ENCODE measurements around the gene GPC6. TPM values are rescaled to one million over a fixed set of nuclear protein-coding genes. Genes with fewer than 3 reads are reported as not detected.

Gene GPC6
- total and polyA plus RNA-seq, 9 of the 15 experiments (the other 6 are each of a cell fraction or from before 2014, with no cell fraction given): under 0.01 to 0.20 (median 0.01) TPM; not detected in 4

DNA sequence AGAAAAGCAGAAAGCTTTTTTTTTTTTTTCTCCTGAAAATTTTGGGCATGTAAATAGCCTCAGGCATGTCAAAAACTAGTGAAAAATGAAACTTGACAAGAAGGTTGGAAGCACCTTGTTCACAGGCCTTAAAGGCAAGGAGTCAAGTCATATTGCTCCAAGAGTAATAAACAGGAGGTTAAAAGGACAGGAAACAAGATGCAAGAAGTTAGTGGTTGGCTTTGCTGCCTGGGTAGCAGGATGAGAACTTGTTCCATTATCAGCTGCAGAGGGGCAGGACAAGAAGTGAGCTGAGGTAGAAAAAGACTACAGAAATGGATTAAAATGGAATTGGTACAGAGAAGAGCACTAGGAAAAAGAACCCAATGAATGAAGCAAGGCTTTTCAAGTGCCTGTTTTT lies 1010.3 kb downstream of the GPC6 start:
- POLR2A ChIA-PET: no interaction called here
- Histone ChIP-seq H2AFZ (ENCODE audit: low read depth, low read length) (no peak overlapping the region), H3K27me3 (ENCODE audit: control insufficient read depth in 2 of 2, insufficient read depth in 2 of 2, low read length in 2 of 2) (no peaks in the 10 kb centered on the region), H3K36me3 (ENCODE audit: control insufficient read depth, insufficient read depth, low read length) (no peaks in the 10 kb centered on the region), H3K4me3 (no peak overlapping the region), H3K79me2 (ENCODE audit: control insufficient read depth, insufficient read depth, low read length) (no peaks in the 10 kb centered on the region), H3K9me3 (replicated peaks; ENCODE audit: control insufficient read depth, insufficient read depth, low read depth, low read length) (no peaks in the 10 kb centered on the region), H3K9ac (ENCODE audit: insufficient read depth in 1 of 2, low read depth in 2 of 2, low read length in 2 of 2) (no peak overlapping the region), H3K4me1 (replicated peaks in 1 of 2; ENCODE audit: control insufficient read depth in 2 of 2, insufficient read depth in 2 of 2, low read length in 2 of 2) (no peaks in the 10 kb centered on the region), H4K20me1 (replicated peaks; ENCODE audit: control insufficient read depth, insufficient read depth, low read length) (no peaks in the 10 kb centered on the region), H3K9me1 (ENCODE audit: control insufficient read depth, insufficient read depth, low read length) (no peaks in the 10 kb centered on the region), H3K4me2 (ENCODE audit: insufficient read depth, low read length) (no peak overlapping the region), H3K27ac (ENCODE audit: extremely low read depth, low read depth, low read length) (no peak overlapping the region)
- TF ChIP-seq, protein P1, sequence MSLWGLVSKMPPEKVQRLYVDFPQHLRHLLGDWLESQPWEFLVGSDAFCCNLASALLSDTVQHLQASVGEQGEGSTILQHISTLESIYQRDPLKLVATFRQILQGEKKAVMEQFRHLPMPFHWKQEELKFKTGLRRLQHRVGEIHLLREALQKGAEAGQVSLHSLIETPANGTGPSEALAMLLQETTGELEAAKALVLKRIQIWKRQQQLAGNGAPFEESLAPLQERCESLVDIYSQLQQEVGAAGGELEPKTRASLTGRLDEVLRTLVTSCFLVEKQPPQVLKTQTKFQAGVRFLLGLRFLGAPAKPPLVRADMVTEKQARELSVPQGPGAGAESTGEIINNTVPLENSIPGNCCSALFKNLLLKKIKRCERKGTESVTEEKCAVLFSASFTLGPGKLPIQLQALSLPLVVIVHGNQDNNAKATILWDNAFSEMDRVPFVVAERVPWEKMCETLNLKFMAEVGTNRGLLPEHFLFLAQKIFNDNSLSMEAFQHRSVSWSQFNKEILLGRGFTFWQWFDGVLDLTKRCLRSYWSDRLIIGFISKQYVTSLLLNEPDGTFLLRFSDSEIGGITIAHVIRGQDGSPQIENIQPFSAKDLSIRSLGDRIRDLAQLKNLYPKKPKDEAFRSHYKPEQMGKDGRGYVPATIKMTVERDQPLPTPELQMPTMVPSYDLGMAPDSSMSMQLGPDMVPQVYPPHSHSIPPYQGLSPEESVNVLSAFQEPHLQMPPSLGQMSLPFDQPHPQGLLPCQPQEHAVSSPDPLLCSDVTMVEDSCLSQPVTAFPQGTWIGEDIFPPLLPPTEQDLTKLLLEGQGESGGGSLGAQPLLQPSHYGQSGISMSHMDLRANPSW (CRISPR knock-in tag; IDR thresholded peaks at IDR 0.05): no peak
- TF ChIP-seq TEAD4 (IDR thresholded peaks at IDR 0.05; ENCODE audit: low read length): no peak
- TF ChIP-seq TEAD4 (CRISPR knock-in tag; IDR thresholded peaks at IDR 0.05; ENCODE audit: borderline replicate concordance): no peak
- no peak for TF ChIP-seq JUN (IDR thresholded peaks at IDR 0.05; ENCODE audit: borderline replicate concordance, low read depth, low read length)
- TF ChIP-seq JUN (CRISPR knock-in tag; IDR thresholded peaks at IDR 0.05; ENCODE audit: borderline replicate concordance): no peak
- TF ChIP-seq GABPB2 (CRISPR knock-in tag; conservative IDR thresholded peaks at IDR 0.05): no peak
- TF ChIP-seq RBM34 (IDR thresholded peaks at IDR 0.05; ENCODE audit: borderline replicate concordance, insufficient read depth, low read length): no peak
- no peak for TF ChIP-seq ATF1 (CRISPR knock-in tag; IDR thresholded peaks at IDR 0.05)
- no peak for TF ChIP-seq ATF1 (tag; IDR thresholded peaks at IDR 0.05)
- no peak for TF ChIP-seq ZBTB8A (IDR thresholded peaks at IDR 0.05; ENCODE audit: partially characterized antibody)
- TF ChIP-seq CBFA2T2 (conservative IDR thresholded peaks at IDR 0.05): no peak
- TF ChIP-seq ZZZ3 (IDR thresholded peaks at IDR 0.05): no peak
- no peak for TF ChIP-seq PTRF (tag; IDR thresholded peaks at IDR 0.05)
- no peak for TF ChIP-seq BDP1 (IDR thresholded peaks at IDR 0.05; ENCODE audit: insufficient read depth, insufficient read length)
- no peak for TF ChIP-seq LARP7 (IDR thresholded peaks at IDR 0.05)
- TF ChIP-seq KDM2B (CRISPR knock-in tag; IDR thresholded peaks at IDR 0.05): no peak
- no peak for TF ChIP-seq NR4A1 (CRISPR knock-in tag; IDR thresholded peaks at IDR 0.05)
- no peak for TF ChIP-seq NR4A1 (tag; IDR thresholded peaks at IDR 0.05)
- TF ChIP-seq HDAC3 (IDR thresholded peaks at IDR 0.05; ENCODE audit: borderline replicate concordance, partially characterized antibody): no peak
- TF ChIP-seq, protein P2, sequence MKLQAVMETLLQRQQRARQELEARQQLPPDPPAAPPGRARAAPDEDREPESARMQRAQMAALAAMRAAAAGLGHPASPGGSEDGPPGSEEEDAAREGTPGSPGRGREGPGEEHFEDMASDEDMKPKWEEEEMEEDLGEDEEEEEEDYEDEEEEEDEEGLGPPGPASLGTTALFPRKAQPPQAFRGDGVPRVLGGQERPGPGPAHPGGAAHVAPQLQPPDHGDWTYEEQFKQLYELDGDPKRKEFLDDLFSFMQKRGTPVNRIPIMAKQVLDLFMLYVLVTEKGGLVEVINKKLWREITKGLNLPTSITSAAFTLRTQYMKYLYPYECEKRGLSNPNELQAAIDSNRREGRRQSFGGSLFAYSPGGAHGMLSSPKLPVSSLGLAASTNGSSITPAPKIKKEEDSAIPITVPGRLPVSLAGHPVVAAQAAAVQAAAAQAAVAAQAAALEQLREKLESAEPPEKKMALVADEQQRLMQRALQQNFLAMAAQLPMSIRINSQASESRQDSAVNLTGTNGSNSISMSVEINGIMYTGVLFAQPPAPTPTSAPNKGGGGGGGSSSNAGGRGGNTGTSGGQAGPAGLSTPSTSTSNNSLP (IDR thresholded peaks at IDR 0.05; ENCODE audit: borderline replicate concordance, low read depth, low read length): no peak
- TF ChIP-seq, protein P3, sequence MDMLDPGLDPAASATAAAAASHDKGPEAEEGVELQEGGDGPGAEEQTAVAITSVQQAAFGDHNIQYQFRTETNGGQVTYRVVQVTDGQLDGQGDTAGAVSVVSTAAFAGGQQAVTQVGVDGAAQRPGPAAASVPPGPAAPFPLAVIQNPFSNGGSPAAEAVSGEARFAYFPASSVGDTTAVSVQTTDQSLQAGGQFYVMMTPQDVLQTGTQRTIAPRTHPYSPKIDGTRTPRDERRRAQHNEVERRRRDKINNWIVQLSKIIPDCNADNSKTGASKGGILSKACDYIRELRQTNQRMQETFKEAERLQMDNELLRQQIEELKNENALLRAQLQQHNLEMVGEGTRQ (CRISPR knock-in tag; IDR thresholded peaks at IDR 0.05): no peak
- no peak for TF ChIP-seq ZNF253 (CRISPR knock-in tag; conservative IDR thresholded peaks at IDR 0.05)
- no peak for TF ChIP-seq MCM3 (IDR thresholded peaks at IDR 0.05)
- DNase-seq (ENCODE audit: extremely low read depth in 1 of 4, low spot score in 3 of 4) (no peak), ATAC-seq (no peak), FAIRE-seq (no peak)
- in situ Hi-C loops (cut with MboI): no loop called here
- intact Hi-C loops (cut with micrococcal nuclease): no loop called here
- CTCF ChIA-PET (ENCODE audit: low intra/inter-chr PET ratio): no interaction called here
- BruUV-seq (replicated peaks): no TSS peak
